RWPE1 (cell line): Measurements from ENCODE around the gene GRAMD2A.
A peak's percentile ranks its signal among the peaks of the same experiment; 100 is the strongest.

ENCODE experiments used
- CTCF ChIA-PET: fragments of 350-600 bp; sonication (Branson Sonifier 250); formaldehyde crosslinking; extraction: SDS; loops from one replicate; lab custom pipeline; 2021; lab: Yijun Ruan, JAX
- POLR2A ChIA-PET: fragments of 400-600 bp; formaldehyde crosslinking; extraction: SDS; loops from one replicate; lab custom pipeline; 2020; ENCODE audit warnings: antibody characterized with exemption; ENCODE audit not compliant: low non-redundant PET; lab: Yijun Ruan, JAX
- DNase-seq: peaks from one replicate; pipeline ENCODE4 v3.0.0; 2012; ENCODE audit warnings: low spot score
- H3K27ac ChIP-seq: fragments of 450-650 bp; 2 replicates; pipeline ENCODE4 v1.5.1; 2017
- TF ChIP-seq, protein P1 (sequence below): fragments of 450-650 bp; conservative IDR thresholded peaks from 2 replicates; pipeline ENCODE4 v1.5.1; 2017; ENCODE audit warnings: low read depth, mild to moderate bottlenecking

The GRAMD2A gene

DNA sequence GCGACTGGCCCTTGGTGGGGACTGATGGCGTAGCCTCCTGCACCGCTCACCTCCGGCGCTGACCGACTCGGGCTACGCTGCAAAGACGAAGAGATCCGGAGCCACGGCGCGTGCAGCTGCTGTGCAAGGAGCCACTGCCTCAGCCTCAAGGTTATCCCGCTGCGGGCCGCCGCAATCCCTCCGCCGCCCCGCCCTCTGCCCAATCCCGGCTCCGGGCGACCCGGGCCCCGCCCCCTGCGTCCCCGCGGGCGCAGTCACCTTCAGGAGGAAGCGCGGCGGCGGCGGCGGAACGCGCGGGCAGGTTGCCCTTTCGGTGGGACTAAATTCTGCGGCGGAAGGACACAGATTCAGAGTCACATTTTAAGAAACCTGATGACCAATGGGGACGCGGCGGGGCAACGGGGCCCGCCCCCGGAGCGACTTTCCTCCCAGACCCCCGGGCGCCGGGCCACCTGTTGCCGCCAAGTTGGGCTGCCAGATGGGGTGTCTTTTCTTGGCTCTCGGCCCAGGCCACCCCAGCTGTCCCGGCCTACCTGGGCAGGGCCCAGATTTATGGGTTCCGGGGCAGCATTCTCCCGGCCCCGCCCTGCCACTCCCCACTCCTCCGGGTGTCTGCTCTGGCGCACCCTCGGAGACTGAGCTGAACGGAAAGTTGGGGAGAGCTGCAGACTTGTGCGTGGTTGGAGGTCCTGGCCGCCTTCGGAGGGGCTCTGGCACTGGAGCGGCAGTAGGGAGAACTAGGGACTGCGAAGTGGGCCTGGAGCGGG lies 33.7 kb upstream of the GRAMD2A start, which contains the start of gene PKM:
TSS of gene PKM (minus strand) at position 125 of the 767 bp plus-strand sequence. CDS start 12,093 bp downstream, outside the sequence.
- CTCF ChIA-PET: interaction anchor here (0.6 to 1.8 kb wide), 2 partner anchors 31 to 189 kb away, joined by 3 to 9 read pairs; no protein-coding TSS in a partner anchor
- POLR2A ChIA-PET: interaction anchor here (0.6 to 2.0 kb wide), 4 partner anchors 8 to 34 kb away, joined by 3 to 7 read pairs (median 6); partner anchors contain the start of gene GRAMD2A
- TF ChIP-seq, protein P1, sequence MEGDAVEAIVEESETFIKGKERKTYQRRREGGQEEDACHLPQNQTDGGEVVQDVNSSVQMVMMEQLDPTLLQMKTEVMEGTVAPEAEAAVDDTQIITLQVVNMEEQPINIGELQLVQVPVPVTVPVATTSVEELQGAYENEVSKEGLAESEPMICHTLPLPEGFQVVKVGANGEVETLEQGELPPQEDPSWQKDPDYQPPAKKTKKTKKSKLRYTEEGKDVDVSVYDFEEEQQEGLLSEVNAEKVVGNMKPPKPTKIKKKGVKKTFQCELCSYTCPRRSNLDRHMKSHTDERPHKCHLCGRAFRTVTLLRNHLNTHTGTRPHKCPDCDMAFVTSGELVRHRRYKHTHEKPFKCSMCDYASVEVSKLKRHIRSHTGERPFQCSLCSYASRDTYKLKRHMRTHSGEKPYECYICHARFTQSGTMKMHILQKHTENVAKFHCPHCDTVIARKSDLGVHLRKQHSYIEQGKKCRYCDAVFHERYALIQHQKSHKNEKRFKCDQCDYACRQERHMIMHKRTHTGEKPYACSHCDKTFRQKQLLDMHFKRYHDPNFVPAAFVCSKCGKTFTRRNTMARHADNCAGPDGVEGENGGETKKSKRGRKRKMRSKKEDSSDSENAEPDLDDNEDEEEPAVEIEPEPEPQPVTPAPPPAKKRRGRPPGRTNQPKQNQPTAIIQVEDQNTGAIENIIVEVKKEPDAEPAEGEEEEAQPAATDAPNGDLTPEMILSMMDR: no peak
- peak within 1 kb of the TSS; percentile 99 for H3K27ac ChIP-seq
- peak; percentile 94 for DNase-seq

DNA sequence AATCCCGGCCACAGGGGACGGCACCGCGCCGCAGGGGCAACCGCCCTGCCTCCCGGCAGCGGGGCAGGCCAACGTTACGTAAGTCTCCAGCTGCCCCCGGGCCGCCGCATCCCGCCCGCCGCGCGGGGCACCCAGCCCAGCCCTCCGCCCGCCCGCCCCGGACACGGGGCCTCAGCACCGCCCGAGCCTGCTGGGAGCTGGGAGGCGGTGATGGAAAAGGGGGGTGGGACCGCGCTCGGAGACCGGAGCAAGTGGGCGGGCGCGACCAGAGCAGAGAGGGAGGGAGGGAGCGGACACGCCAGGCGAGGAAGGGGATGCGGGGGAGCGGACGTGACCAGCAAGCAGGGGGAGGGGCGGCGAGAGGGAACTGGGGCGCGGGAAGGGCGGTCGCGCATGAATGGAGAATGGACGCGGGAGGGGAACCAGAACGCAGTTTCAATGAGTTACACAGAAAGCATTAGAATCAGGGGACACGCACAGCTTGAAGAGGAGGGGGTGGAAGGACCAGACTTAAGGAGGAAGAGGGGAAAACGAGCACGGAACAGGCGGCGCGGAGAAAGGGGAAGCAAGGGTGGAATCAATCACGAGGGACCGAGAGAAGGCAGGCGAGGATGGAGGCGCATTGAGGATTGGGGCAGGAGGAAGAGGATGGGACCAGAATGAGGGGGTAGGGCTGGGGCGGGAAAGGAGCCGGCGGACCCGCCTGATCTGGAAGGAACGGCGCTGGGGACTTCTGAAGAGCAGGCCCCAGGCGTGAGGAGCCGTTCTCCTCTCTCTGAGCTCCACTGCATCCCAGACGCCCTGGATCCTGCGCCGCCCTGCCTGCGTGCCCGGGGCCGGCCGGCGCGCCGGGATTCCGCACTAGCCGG lies 32.8 kb upstream of the GRAMD2A start:
- CTCF ChIA-PET: interaction anchor here (1.2 to 1.8 kb wide), 2 partner anchors 23 to 31 kb away, joined by 3 to 9 read pairs; no protein-coding TSS in a partner anchor
- peak overlapping the region; percentile 99 for H3K27ac ChIP-seq
- POLR2A ChIA-PET: interaction anchor here (0.7 to 2.0 kb wide), 5 partner anchors 8 to 33 kb away, joined by 3 to 11 read pairs (median 7); partner anchors contain the start of gene GRAMD2A
- TF ChIP-seq, protein P1: no peak
- peak; percentile 74 for DNase-seq

DNA sequence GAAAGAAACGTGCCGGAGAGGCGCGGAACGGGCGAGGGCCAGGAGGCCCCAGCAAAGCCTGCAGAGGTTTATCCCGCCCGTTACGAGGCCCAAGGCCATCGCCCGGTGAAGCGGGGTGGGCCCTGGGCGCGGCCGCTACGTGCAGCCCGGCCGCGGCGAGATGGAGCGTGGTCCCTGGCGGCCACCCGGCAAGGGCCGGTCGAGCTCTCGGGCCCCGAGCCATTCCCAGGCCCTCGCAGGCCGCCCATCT lies 32.3 kb upstream of the GRAMD2A start:
- H3K27ac ChIP-seq: peak overlapping the region; percentile 99
- DNase-seq: no peak
- TF ChIP-seq, protein P1: no peak
- ChIA-PET POLR2A (interaction anchor here (0.7 to 0.9 kb wide), 3 partner anchors 8 to 29 kb away, joined by 3 to 11 read pairs (median 8); no protein-coding TSS in a partner anchor), CTCF (interaction anchor here (0.6 to 1.8 kb wide), 3 partner anchors 23 to 131 kb away, joined by 3 to 9 read pairs (median 5); no protein-coding TSS in a partner anchor)

DNA sequence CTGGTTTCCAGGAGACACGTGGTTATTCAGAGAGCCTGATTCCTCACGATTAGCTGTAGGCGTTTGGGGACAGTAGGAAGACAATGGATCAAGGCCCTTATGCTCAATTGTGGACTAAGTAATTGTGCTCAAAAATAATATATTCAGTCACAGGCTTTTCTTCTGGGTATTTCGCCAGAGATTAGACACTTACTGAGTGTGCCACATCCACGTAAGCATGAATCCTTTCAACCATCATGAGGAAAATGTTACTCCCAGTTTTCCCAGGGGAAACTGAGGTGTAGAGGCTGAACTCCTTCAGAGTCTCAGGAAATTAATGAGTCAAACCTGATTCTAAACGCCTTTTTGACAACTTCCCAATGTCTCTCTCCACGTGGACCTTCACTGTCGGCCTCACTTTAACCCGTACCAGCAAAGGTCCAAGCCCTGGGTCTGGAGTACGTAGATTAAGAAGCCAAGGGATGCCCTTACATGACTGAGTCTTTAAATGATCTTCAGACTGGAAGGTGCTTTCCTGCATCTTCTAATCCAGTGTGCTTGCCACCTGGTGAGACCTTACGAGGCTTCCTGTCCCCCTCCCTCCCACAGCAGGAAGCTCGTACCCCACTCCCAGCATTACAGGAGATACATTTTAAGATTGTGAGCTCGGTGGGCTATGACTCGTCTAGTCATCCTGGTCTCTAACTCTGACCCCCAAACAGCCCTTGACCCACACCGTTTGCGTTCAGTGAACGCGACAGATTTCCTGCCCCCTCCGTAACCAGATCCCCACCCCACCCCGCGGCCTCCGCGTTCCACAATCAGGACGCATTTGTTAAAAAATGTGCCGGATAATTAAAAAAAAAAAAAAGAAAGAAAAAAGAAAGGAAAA lies 31.7 kb upstream of the GRAMD2A start:
- no peak for DNase-seq
- peak overlapping the region; percentile 99 for H3K27ac ChIP-seq
- TF ChIP-seq, protein P1: no peak
- POLR2A ChIA-PET: interaction anchor here (0.8 to 0.9 kb wide), 2 partner anchors 9 to 26 kb away, joined by 8 to 11 read pairs; no protein-coding TSS in a partner anchor
- CTCF ChIA-PET: interaction anchor here (0.6 to 1.8 kb wide), 4 partner anchors 22 to 130 kb away, joined by 3 to 9 read pairs (median 4); no protein-coding TSS in a partner anchor

DNA sequence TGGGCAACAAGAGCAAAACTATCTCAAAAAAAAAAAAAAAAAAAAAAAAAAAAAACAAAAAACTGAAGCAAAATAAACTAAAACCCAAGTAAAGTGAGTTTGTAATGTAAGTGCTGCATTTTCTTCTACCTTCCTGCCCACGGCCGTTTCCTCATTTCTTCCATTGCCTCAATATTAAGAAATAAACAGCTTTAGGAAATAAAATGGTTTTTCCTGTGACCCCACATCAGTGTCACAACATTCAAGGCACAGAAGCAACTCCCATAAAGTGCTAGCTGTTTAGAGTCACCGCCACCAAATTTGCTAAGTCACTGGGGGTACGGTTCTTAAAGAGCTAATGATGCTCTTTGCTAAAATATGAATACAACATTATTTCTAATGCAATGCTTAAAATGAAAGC lies 30.1 kb upstream of the GRAMD2A start:
- POLR2A ChIA-PET: interaction anchor here (0.6 kb wide), 1 partner anchor 12 kb away, joined by 7 read pairs; no protein-coding TSS in a partner anchor
- CTCF ChIA-PET: interaction anchor here (1.3 to 1.5 kb wide), 2 partner anchors 11 to 28 kb away, joined by 4 to 10 read pairs; no protein-coding TSS in a partner anchor
- DNase-seq: no peak
- H3K27ac ChIP-seq: peak overlapping the region; percentile 99
- TF ChIP-seq, protein P1: no peak
